Fibroblast of skin of right biceps (primary cell): ENCODE data around the gene TREX2.
A peak's percentile ranks its signal among the peaks of the same experiment; 100 is the strongest.

Experiments used
- DNase-seq: peaks from one replicate; pipeline ENCODE4 v3.0.0-alpha.2; 2013

The TREX2 gene

DNA sequence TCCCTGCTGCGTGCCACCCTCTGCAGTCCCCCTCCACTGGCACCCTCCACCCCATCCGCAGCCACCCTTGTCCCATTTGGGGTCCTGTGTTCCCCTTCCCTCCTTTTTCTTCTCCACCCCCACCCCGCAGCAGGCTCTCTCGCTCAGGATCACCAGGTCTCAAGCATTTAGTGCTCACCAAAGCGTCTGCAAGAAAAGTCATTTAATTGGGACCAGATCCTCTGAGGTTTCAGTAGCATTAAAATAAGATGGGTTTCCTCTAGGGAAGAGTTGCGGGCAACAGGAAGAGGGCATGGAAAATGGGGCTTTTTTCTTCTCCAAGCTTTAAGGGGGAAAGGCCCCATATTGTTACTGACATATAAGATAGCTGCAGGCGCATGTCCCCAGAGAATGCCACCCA is 29.4 kb upstream of the TREX2 start:
- peak; percentile 58 for DNase-seq

DNA sequence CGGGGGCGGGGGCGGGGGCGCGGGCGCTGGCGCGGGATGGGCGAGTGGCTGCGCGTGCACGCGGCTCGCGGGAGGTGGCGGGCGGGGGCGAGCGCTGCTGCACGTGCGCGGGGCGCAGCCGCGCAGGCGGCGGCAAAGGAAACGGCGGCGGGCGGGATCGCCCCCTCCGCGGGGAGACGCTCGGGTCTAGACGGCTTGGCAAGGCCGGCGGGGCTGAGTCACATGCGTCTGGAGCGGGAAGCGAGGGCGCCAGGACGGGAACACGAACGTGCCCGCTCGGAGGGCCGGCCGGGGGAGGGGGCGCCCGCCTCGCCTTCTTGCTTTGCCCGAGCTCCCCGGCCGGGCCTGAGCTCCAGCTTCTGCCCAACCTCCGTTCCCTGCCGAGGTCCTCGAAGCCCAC is 28.9 kb upstream of the TREX2 start:
- DNase-seq = peak; percentile 86

DNA sequence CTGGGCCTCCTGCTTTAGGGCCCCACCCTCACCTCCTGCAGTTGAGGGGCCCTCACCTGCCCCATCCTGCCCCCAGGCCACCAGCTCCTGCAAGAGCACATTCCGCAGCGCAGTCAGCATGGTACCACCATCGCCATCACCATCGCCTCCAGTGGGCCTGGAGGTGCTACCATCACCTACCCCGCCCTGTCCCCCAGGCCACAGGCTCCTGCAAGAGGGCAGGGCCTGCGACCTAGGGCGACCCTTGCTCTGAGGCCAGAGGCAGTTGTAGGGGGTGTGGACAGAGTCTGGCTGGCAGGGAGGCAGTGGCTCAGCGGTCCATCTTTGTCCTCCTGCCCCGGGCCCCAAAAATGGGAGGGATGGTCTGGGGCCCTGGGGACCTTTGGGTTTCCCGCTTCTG is 28.4 kb upstream of the TREX2 start:
- DNase-seq = no peak

DNA sequence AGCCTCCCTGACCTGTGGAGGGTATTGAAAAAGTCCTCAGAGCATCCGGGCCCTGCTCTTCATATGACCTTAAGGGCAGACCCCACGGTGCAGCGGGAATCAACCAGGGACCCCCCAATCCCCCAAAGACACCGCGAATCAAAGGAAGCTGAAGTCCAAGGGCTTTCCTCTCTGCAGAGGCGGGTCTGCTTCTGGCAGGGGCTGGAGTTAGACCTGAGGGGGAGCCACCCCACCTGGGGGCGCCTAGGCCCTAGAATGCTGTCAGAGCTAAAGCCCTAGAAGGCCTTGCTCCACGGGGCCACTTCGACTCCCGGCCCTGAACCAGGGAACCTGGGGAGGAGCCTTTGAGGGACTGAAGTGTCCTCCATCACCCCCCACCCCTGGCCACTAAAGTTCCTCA is 27.3 kb upstream of the TREX2 start:
- no peak for DNase-seq

DNA sequence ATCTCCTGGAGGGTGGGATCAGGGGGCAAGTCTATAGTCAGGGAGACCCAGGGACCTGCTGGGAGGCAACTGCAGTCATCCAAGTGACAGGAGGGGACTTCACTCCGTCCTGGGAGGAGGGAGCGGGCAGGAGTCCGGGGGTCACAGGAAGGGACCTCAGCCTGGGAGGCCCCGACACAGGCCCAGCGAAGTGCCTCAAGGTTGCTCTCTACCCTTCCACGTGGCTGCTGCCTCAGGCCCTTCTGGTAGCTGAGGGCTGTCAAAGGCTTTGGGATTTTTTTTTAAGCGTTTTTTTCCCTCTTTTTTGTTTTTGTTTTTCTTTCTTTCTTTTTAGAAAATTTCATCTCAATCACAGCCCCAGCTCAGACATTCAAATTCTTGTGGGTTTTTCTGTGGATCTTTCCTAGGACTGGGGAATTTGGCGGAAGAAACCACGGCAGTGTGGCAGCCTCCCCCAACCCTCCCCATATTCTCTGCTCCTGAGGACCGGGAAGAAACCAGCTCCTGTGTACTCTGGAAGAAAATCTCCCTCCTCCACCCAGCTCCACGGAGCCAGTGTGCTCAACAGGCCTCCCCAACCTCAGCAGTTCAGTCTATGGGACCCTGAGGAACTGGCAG is 25.9 kb upstream of the TREX2 start:
- peak; percentile 80 for DNase-seq

DNA sequence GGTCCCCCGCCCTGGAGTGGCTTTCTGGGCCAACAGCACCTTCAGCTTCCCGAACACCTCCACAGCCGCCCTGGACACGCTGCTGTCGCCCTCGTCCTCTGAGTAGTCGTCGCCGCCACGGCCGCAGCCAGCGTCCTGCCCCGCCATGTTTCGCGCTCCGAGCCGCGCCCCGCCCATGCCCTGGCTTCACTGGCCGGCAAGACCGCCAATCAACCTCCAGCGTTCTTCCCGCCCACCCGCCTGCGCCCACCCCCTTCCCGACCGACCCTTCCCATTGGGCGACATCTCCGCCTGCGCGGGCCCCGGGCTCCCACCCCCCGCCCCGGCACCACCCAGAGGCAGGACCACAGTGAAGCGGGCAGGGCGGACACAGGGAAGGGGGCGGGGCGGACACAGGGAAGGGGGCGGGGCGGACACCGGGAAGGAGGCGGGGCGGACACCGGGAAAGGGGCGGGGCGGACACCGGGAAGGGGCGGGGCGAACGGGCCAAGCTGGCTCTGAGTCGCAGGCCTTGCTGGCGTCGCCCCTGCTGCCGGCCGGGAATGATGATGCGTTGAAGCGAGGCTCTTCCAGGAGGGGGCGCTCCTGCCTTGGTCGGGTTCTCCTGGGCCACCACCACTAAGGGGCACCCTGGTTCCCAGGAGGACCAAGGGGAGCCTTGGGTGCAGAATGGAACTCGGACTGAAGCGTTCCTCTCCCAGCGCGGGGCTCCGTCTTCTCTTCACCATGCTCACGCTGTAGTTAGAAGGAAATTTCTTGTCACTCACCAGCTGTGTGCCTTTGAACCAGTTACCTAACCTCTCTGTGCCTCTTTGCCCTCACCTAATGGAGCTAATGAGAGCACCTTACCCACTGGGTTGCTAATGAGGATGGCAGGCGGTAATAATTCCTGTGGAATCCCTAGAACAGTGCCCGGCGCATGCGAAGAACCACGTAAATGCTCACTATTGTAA is 24.8 kb upstream of the TREX2 start, which contains the start of gene HAUS7:
HAUS7 (minus strand) TSS at position 166 of the 953 bp plus-strand sequence; CDS start at position 147, 19 bp downstream.
- peak; percentile 92 for DNase-seq

DNA sequence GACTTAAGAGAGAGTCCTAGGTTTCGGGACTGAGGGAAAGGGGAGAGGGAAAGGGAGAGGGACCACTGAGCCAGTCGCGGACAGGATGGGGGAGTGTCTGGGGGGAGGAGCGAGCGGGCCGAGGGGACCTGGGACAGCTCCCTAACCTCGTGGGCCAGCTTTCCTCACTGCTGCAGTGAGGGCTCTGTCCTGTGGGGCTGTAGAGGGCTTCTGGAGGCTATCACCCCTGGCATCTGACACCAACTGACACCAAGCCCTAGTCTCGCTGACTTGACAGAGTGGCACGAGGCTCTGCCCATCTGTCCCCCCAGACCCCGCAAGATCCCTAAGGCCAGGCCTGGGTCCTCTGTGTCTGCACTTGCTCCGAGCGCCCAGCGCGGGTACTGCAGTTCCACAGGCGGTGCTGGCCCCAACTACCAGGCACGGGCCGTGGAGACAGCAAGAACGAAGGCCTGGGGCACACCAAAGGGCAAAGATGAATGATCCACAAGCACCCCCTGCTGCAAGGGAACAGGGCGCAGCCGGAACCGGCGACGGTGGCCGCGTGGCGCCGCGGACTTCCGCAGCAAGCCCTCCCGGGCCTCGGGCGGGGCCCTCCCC is 24.1 kb upstream of the TREX2 start:
- DNase-seq = no peak

DNA sequence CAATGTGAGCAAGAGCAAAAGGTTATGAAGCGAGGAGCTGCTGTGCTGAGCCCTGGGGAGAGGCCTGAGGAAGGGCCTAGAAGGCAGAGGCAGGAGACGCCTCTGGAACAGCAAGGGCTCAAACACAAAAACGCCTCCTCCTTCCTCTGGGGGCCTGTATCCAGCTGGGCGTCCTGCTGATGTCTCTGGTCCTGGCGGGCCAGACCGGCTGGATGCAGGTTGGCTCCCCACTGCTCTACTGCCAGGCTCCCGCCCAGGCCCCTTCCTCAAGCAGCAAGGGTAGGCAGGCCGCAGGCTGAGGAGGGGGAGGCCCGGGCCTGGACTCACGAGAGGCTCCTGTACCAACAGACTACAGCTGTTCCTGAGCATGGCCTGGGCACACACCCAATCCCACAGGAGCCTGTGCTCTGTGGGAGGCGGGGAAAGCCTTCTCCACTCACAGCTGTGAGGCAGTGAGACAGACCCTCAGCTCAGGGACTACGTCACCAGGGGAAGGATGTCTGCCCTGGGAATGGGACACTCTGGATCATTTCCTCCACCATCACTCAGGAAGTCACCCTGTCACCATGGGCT is 22.2 kb upstream of the TREX2 start:
- DNase-seq = no peak

DNA sequence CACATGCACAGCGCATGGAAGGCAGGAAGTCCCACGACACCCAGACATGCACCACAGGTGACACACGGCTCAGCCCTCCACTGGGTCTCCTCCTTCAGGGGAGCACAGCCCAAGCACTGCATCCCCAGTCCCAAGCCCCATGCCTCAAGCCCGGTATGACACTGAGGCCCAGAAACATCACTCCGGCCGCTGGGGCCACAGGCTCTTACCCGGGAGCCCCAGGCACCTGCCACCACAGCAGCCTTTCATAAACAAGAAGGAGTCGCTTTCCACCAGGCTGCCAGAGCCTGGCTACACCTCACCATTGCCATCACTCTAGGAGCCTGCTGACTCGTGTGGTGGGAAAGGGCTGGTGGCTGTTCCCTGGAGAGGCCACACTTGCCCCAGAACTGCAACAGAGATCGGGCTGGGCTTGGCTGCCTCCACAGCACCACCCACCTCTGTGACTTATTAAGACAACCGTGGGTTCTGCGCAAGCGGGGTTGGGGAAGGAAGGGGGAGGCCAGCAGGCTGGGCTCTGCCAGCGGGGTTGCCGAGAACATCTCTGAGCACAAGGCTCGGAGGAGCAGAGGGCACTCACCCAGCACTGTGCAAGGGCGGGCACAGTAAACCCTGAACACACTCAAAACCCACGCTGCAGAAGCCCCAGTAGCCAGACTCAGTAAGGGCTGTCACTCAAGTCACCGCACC is 20.0 kb upstream of the TREX2 start:
- DNase-seq = no peak

DNA sequence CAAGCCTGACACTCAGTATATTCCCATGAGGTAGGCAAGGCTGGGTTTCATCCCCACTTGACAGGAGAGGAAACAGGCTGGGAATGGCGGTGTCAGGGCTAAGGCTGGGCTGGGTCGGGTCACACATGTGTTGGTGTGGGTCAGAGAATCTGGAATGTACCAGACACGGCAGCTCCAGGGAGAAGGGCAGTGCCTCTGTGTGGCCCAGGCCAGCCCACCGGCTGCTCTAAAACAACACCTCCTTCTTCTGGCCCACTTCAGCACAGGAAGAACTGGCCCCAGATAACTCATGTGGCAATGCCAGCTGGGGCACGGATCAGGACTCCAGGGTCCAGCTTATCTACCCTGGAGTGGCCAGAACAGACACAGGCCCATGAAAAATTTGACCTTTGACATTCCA is 18.3 kb upstream of the TREX2 start:
- DNase-seq = no peak

DNA sequence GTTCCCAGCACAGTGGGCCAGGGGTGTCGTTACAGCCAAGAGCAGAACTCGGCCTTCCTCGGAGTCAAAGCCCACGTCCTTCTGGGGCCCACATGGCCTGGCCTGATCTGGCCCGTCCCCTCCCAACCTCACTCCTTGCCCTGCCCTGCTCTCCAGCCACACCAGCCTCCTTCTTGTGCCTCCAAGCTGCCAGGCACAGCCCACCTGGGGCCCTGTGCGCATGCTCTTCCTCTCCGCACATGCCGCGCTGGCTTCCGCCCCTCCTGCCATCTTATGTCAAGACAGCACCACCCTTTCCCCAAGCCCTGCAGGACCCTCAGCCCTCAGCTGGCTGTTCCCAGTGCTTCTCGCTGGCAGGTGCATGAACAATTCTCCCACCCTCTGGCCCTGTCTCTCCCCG is 17.7 kb upstream of the TREX2 start:
- DNase-seq = no peak

DNA sequence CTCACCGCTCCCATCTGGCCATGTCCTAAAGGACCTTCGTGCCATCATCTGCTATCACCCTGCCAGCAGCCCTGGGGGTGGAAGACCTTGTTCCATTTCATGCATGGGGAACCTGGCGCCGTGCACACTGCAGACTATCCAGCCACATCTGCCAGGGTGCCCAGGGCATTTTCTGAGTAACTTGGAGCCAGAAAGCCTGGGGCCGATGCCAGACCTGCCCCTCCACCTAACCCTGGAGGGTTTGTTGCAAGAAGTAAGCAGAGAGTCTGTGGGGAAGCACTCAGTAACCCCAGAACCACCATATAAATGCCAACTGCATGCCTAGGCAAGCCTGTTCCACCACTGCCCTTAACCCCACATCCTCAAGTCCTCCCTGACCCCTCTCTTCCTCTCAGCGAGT is 17.2 kb upstream of the TREX2 start:
- no peak for DNase-seq

DNA sequence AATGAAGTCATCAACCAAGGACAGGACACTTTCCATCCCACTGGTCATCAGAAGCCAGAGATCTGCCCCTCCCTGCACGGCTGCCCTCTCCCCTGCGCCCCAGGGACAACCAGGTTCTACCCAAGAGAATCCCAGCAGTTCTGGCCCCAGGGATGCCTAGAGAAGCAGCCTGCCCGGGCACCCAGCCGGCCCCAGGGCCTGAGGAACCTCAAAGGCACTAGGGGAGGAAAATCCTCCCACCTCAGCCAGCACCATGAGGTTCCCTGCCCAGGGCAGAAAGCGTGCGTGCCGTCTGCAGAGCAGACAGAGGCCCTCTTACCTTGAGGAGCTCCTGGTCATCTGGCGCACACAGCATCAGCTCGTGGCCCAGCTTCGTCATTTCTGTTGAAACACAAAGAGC is 16.4 kb upstream of the TREX2 start:
- DNase-seq = no peak

DNA sequence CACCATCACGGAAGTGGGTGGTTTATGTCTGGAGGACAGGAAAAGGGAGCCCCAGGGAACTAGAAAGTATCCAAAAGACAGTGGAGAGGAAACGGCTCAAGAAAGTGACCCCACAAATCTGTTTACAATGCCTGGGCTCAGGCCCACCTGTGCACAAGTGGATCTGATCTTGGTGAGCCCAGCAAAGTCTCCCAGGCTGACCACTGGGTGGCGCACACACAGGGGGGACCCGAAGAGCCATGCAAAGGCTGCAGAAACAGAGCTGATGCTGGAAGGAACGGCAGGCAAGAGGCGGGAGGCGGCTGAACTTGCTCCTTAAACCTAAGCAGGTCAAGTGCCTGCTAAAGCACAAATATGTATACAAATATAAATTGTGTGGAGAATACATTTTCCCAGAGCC is 15.0 kb upstream of the TREX2 start:
- peak; percentile 41 for DNase-seq

DNA sequence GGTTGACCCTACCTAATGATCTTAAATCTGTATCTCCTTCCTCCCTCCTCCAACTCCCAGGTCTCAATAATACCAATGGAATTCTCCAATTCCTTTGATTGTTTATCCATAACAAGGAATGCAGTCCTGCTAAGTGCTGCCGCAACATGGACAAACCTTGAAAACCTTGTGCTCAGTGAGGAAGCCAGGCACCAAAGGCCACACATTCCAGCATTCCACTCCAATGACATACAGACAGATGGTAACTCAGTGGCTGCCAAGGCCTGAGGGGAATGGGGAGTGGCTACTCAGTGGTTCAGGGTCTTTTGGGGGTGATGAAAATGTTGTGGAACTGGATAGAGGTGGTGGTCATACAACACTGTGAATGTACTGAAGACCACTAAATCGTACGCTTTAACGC is 14.1 kb upstream of the TREX2 start:
- peak; percentile 61 for DNase-seq

DNA sequence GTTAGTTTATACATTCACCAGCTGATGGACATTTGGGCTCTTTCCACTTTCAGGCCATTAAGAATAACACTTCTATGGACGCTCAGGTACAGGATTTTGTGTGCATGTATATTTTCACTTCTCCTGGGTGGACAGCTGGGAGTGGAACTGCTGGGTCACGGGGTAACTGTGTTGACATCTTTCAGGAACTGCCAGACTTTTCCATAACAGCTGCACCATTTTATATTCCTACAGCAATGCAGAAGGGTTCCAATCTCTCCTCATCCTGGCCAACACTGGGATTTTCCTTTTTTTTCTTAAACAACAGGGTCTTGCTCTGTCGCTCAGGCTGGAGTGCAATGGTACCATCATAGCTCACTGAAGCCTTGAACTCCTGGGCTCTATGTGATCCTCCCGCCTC is 12.6 kb upstream of the TREX2 start:
- DNase-seq = no peak

DNA sequence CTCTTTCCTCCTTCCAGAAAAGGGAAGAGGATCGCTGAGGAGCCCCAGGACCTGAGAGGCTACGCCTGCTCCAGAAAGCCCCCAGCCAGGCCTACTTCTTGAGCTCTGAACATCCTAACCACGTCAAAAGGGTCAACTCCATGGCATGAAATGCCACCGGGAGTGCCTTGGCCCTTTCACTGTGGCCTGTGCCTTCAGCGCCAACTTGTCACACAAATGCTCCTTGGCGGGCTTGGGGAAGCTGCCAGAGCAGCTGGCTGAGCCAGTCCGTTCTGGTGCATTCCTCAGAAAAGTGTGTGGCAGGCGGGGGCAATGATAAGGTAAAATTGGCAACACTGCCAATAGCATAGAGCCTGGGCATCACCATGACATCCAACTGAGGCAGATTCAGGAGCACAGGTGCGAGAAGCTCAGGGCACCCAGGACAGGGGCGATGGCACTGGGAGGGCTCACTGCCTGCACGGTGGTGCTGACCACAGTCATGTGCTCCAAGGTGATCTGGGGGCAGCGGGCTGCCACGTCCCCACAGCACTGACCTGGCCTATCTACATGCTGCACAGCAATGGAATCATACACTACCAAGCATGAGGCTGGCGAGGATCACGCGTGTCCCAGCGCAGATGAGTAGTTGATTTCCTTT is 12.1 kb upstream of the TREX2 start:
- DNase-seq = no peak

DNA sequence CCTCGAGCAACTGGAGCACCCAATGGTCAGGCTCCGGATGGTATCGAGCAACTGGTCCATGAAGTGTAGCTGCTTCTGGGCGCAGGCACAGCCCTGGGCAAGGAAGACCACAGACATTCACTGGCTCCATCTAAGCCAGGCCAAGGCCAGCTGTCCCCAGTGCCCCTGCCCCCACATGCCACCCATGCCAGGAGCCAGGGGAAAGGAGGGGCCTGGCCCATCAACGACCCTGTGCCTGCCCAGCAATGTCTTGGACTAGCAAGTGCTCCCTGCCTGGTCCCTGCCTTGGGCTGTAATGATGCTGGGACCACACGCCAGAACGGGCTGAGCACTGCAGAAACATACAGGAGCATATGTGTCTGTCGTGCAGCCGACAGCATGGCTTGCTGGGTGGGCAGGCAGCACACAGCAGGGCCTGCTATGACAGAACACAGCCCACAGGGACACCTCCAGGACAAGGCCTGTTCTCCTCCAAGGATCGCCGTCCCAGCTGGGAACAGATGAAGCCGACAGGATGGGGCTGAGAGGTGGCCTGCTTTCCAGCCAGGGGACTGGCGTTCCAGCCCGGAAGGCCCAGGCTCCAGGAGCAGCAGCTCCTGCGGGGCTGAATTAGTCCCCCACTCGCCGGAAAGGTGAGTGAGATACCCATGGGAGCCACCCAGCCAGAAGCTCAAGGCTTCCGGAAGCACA is 11.4 kb upstream of the TREX2 start:
- DNase-seq = no peak

DNA sequence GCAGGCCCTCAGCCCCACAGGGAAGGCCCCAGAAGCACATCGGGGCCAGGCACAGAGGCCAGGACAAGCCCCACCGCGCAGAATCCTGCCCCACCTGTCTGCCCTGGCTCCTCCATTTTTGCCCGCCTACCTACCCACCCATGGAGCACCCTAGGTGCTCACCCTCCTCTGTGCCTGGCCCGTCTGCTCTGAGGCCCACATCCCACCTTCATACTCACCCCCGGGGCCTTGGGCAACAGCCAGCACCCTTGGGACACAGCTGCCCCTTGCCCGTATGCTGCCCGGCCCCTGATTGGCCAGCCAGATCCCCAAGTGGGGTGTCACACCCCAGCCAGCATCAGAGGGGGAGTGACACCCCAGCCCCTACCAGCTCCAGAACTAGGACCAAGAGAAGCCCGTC is 10.8 kb upstream of the TREX2 start:
- no peak for DNase-seq

DNA sequence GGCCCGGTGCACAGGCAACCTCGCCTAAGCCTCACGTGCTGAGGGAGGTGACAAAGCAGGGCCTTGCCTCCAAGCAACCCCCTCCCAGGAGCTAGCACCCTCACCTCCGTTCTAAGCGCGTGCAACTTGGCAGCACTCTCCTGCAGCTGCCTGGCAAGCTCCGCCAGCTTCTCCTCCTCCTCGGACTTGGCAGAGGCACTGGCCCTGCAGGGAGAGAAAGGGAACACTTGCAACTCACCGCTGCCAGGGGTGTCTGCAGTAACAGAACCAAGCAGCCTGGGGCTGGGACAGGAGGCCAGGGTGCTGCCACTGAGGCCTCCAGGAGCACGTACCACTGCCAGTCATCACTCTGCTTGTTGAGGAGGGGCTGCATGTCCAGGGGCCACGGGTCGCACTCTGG is 10.3 kb upstream of the TREX2 start:
- DNase-seq = no peak

DNA sequence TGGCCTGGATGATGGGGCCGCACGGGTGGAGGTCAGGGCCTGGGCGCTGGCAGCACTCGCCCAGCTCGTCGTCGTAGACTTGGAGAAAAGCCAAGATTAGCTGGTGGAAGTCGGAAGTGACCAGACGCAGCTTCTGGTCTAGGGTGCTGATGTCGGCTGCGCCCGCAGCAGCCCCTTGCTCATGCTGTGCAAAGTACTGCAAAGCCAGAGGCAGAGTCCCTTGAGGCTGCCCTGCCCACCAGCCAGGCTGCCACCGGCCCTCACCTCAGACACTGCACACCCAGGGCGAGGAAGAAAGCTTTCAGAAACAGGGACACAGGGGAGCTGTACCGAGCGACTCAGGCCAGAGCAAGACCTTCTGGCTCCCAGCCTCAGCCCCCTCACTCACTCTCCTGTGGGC is 9.7 kb upstream of the TREX2 start:
- DNase-seq = no peak
